Choroid plexus epithelial cell (primary cell): Measurements from ENCODE around the gene CAPN6.
A peak's percentile ranks its signal among the peaks of the same experiment; 100 is the strongest.

Source experiments
- DNase-seq: peaks from one replicate; pipeline ENCODE4 v3.0.0-alpha.2; 2010; ENCODE audit warnings: low read depth
- H3K4me3 ChIP-seq: 2 replicates; pipeline ENCODE4 v1.5.1; 2011; ENCODE audit warnings: low read depth, mild to moderate bottlenecking, control low read depth, low read length, moderate library complexity
- TF ChIP-seq, protein P1 (sequence below): conservative IDR thresholded peaks from 2 replicates; pipeline ENCODE4 v1.5.1; 2011; ENCODE audit warnings: low read depth, mild to moderate bottlenecking, control low read depth, inconsistent platforms, low read length, moderate library complexity

Gene CAPN6, protein sequence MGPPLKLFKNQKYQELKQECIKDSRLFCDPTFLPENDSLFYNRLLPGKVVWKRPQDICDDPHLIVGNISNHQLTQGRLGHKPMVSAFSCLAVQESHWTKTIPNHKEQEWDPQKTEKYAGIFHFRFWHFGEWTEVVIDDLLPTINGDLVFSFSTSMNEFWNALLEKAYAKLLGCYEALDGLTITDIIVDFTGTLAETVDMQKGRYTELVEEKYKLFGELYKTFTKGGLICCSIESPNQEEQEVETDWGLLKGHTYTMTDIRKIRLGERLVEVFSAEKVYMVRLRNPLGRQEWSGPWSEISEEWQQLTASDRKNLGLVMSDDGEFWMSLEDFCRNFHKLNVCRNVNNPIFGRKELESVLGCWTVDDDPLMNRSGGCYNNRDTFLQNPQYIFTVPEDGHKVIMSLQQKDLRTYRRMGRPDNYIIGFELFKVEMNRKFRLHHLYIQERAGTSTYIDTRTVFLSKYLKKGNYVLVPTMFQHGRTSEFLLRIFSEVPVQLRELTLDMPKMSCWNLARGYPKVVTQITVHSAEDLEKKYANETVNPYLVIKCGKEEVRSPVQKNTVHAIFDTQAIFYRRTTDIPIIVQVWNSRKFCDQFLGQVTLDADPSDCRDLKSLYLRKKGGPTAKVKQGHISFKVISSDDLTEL

DNA sequence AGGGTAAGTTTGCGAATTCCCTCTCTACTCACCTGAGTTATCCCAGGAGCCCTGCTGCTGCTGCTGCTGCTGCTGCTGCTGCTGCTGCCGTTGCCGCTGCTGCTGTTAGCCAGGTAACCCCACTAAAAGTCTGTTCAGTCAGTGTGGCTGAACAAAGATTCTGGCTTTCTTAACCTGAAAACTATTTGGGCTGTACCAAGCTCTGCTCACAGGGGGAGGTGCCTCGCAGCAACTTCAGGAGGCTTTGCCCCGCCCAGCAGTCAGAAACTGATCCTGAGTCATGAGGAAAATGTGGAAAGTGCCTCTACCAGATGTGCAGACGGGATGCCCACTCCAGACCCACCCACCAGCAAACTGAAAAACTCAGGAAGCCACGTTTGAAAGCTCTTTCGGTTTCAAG is at the start of gene CAPN6:
TSS of gene CAPN6 (minus strand) at position 145 of the 400 bp plus-strand sequence. CDS start 6,547 bp downstream, outside the sequence.
- TF ChIP-seq, protein P1, sequence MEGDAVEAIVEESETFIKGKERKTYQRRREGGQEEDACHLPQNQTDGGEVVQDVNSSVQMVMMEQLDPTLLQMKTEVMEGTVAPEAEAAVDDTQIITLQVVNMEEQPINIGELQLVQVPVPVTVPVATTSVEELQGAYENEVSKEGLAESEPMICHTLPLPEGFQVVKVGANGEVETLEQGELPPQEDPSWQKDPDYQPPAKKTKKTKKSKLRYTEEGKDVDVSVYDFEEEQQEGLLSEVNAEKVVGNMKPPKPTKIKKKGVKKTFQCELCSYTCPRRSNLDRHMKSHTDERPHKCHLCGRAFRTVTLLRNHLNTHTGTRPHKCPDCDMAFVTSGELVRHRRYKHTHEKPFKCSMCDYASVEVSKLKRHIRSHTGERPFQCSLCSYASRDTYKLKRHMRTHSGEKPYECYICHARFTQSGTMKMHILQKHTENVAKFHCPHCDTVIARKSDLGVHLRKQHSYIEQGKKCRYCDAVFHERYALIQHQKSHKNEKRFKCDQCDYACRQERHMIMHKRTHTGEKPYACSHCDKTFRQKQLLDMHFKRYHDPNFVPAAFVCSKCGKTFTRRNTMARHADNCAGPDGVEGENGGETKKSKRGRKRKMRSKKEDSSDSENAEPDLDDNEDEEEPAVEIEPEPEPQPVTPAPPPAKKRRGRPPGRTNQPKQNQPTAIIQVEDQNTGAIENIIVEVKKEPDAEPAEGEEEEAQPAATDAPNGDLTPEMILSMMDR = no peak
- DNase-seq = peak; percentile 0
- no peak within 1 kb of the TSS for H3K4me3 ChIP-seq

DNA sequence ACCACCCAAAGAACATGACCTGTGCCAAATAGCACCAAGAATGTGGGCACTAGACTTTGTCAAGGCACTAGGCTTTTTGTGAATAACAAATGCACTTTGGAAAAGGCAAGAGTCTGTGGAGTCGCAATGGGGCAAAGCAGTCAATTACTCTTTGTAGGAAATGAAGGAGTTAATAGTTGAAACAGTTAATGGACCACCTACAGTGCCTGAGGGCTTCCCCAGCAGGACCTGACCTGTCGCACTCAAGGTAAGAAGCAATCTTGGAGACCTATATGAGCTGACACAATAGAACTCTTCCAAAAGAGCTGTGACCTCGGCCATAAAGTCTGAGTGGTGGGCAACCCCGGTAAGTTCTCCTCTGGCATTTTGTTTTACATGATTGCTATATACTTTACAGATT is 49.2 kb upstream of the CAPN6 start:
- H3K4me3 ChIP-seq = no peak overlapping the region
- DNase-seq = no peak
- TF ChIP-seq, protein P1 = no peak

DNA sequence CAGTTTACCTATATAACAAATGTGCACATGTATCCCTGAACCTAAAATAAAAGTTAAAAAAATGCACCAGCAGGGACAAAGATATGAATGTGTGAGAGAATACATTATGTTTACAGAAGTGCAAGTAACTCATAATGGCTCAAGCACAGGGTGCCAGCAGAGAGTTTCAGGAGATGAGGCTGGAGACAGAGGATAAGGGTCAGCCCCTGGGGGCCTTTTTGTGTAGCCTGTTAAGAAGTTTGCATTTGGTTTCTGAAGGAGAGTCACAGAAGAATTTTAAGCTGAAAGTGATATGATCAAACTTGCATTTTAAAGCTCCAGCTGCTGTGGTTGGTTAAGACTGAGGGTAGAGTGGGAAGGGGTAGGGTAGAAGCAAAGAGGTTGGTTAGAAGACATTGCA is 48.6 kb upstream of the CAPN6 start:
- no peak overlapping the region for H3K4me3 ChIP-seq
- DNase-seq = no peak
- TF ChIP-seq, protein P1 = no peak

DNA sequence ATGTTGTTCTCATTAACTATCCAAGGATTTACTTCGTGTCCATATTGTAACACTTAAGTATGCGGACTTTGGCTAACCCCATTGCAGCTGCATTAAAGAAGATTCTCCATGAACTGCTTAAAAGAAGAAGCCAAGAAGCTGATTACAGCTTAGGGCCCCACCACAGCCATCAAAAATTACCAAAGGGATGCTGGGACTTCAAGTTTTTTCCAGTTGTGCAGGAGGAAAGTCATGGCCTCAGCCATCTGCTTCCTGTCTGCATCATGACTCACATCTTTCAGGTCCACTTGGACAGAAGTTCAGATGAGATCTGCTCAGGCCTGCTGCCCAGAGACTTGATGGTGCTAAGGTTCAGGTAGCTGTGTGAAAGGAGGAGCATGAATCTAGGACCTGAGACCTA is 38.8 kb upstream of the CAPN6 start:
- DNase-seq = no peak
- TF ChIP-seq, protein P1 = no peak

DNA sequence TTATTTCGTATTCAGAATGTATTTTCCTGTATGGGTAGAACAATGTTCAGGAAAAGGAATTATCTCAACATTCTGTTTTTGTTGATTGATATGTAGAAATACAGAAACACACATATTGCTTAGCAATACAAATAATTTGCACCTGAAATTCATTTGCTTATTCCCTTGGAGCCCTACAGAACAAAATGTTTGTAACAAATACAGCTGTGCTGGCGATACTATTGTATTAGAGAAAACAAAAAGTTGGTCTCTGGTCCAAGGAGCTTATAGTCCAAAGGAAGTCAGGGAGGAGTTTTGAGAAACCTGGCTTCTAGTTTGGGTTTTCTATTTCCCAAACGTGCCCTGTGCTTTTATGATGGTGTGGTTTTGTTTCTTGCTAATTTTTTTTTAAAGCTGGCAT is 37.8 kb upstream of the CAPN6 start:
- DNase-seq = no peak
- no peak overlapping the region for H3K4me3 ChIP-seq
- TF ChIP-seq, protein P1 = no peak

More for the DNA sequence above, 38.8 kb upstream of the CAPN6 start:
- H3K4me3 ChIP-seq = no peak overlapping the region

DNA sequence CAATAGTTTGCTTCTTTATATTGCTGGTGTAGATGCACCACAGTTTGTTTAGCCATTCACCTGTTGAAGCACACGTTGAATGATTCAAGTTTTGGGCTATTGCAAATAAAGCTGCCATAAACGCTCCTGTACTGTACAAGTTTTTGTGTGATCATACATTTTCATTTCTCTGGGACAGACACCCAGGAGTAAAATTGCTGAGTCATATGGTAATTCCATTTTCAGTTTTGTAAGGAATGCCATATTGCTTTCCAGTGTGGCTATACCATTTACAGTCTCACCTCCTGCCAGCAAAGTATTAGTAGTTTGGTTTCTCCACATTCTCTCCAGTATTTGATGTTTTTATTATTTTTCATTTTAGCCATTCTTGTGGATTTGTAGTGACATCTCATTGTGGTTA is 32.0 kb upstream of the CAPN6 start:
- H3K4me3 ChIP-seq = no peak overlapping the region
- TF ChIP-seq, protein P1 = no peak
- no peak for DNase-seq

DNA sequence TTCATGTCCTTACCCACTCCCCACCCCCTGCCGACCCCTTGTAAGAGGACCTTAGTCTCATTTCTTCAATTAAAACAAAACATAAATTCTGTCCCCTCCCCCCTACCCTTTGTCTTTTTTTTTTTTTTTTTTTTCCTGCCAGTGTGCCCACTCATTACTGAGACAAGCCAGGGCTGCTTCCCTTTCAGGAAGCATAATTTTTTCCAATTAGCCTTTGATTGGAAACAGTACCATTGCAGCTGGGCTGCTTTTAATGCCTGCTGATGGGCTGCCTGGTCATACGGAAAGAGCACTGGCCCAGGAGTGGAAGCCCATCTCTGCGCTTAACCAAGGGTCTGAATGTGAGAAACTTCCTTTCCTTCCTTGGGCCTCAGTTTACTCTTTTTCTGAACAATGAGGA is 18.6 kb upstream of the CAPN6 start:
- DNase-seq = no peak
- H3K4me3 ChIP-seq = no peak overlapping the region
- TF ChIP-seq, protein P1 = no peak
